ENCODE data around the gene DNAH6.

DNAH6 gene

GRCh38 chr2:84755096-84755495 lies 238.8 kb downstream of the DNAH6 start:
- Histone ChIP-seq H4K20me1 (ENCODE audit: insufficient read depth, low read length) (no peaks in the 10 kb centered on the region), H3K27me3 (ENCODE audit: insufficient read depth, low read length) (no peaks in the 10 kb centered on the region), H3K9me2 (ENCODE audit: low read depth, low read length) (no peaks in the 10 kb centered on the region), H3K4me1 (ENCODE audit: insufficient read depth, low read length, severe bottlenecking) (no peaks in the 10 kb centered on the region), H3K9ac (ENCODE audit: low read length) (no peak overlapping the region), H2AFZ (ENCODE audit: low read length) (no peak overlapping the region), H3K36me3 (ENCODE audit: insufficient read depth, low read length) (no peaks in the 10 kb centered on the region), H3K79me2 (ENCODE audit: insufficient read depth, low read length) (no peaks in the 10 kb centered on the region), H3K9me3 (ENCODE audit: low read length) (no peaks in the 10 kb centered on the region), H3K4me2 (ENCODE audit: low read length) (no peak overlapping the region), H3F3A (ENCODE audit: insufficient read depth, low read length) (no peaks in the 10 kb centered on the region), H3K27ac (ENCODE audit: low read depth, low read length, poor library complexity, severe bottlenecking) (no peak overlapping the region), H3K4me3 (ENCODE audit: low read depth, low read length, poor library complexity, severe bottlenecking) (no peak overlapping the region)
- TF ChIP-seq CTCF (IDR thresholded peaks at IDR 0.05; ENCODE audit: low read length), result no peak
- TF ChIP-seq EZH2 (IDR thresholded peaks at IDR 0.05; ENCODE audit: borderline replicate concordance, low read length), result no peak

- no peaks in the 10 kb centered on the region for H3K9me3 ChIP-seq (ENCODE audit: low read length)
- H3F3A ChIP-seq (ENCODE audit: insufficient read depth, low read length), result no peaks in the 10 kb centered on the region
- H2AFZ ChIP-seq (ENCODE audit: low read length), result no peak overlapping the region
- no peak overlapping the region for H3K9ac ChIP-seq (ENCODE audit: low read length)
- no peaks in the 10 kb centered on the region for H3K79me2 ChIP-seq (ENCODE audit: insufficient read depth, low read length)
- H4K20me1 ChIP-seq (ENCODE audit: insufficient read depth, low read length), result no peaks in the 10 kb centered on the region
- H3K4me2 ChIP-seq (ENCODE audit: low read length), result no peak overlapping the region
- no peaks in the 10 kb centered on the region for H3K27me3 ChIP-seq (ENCODE audit: insufficient read depth, low read length)
- H3K36me3 ChIP-seq (ENCODE audit: insufficient read depth, low read length), result no peaks in the 10 kb centered on the region
- no peaks in the 10 kb centered on the region for H3K9me2 ChIP-seq (ENCODE audit: low read depth, low read length)
- no peak for TF ChIP-seq EZH2 (IDR thresholded peaks at IDR 0.05; ENCODE audit: borderline replicate concordance, low read length)
- TF ChIP-seq CTCF (IDR thresholded peaks at IDR 0.05; ENCODE audit: low read length), result no peak
- H3K27ac ChIP-seq (ENCODE audit: low read depth, low read length, poor library complexity, severe bottlenecking), result no peak overlapping the region
- H3K4me3 ChIP-seq (ENCODE audit: low read depth, low read length, poor library complexity, severe bottlenecking), result no peak overlapping the region
- H3K4me1 ChIP-seq (ENCODE audit: insufficient read depth, low read length, severe bottlenecking), result no peaks in the 10 kb centered on the region
Observed at GRCh38 chr2:84757648-84758047, 241.3 kb downstream of the DNAH6 start.

- no peak overlapping the region for H3K4me3 ChIP-seq (ENCODE audit: low read depth, low read length, poor library complexity, severe bottlenecking)
Observed at GRCh38 chr2:84766791-84767190, 250.5 kb downstream of the DNAH6 start.

More at GRCh38 chr2:84766791-84767190, 250.5 kb downstream of the DNAH6 start:
- Histone ChIP-seq H3K79me2 (ENCODE audit: insufficient read depth, low read length) (no peaks in the 10 kb centered on the region), H3F3A (ENCODE audit: insufficient read depth, low read length) (no peaks in the 10 kb centered on the region), H3K4me1 (ENCODE audit: insufficient read depth, low read length, severe bottlenecking) (no peaks in the 10 kb centered on the region), H3K9ac (ENCODE audit: low read length) (no peak overlapping the region), H3K36me3 (ENCODE audit: insufficient read depth, low read length) (no peaks in the 10 kb centered on the region), H3K4me2 (ENCODE audit: low read length) (no peak overlapping the region), H3K9me3 (ENCODE audit: low read length) (no peaks in the 10 kb centered on the region), H3K27ac (ENCODE audit: low read depth, low read length, poor library complexity, severe bottlenecking) (no peak overlapping the region), H4K20me1 (ENCODE audit: insufficient read depth, low read length) (no peaks in the 10 kb centered on the region), H3K27me3 (ENCODE audit: insufficient read depth, low read length) (no peaks in the 10 kb centered on the region), H3K9me2 (ENCODE audit: low read depth, low read length) (no peaks in the 10 kb centered on the region), H2AFZ (ENCODE audit: low read length) (no peak overlapping the region)
- TF ChIP-seq CTCF (IDR thresholded peaks at IDR 0.05; ENCODE audit: low read length), result no peak
- no peak for TF ChIP-seq EZH2 (IDR thresholded peaks at IDR 0.05; ENCODE audit: borderline replicate concordance, low read length)
